NCI-H510A (cell line): ENCODE results near the gene HDAC7.

Experiments
- DNase-seq: peaks from one replicate; lab custom pipeline; 2025; lab: John Stamatoyannopoulos, UW

HDAC7 gene

DNA sequence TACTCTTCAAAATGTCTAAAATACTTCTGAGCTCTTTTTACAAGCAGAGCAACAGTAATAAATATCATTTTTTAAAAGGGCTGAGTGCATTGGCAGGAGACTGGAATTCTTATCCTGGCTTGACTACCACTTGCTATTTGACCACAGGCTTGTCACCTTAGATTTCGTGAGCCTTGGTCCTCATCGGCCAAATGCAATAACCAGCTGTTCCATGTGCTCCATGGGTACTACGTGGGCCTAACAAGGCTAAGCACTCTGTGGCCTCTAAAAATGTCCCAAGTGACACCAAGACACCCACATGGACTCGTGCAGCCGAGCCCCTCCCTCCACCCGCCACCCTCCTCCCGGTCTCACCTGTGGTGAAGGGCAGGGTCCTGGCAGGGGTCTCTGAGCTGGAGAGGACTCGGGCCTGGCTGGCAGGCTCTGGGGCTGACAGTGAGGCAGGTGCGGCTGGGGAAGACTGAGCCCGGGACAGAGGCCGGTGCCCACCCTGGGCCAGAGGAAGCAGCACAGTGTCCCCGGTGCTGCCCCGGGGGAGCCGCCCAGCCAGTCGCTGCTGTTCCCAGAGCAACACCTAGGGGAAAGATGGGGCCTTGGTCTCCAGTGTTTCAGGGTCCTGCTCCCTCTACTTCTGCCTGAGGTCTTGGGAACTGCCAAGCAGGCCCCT, 26.6 kb downstream of the HDAC7 start:
- DNase-seq, result no peak

DNA sequence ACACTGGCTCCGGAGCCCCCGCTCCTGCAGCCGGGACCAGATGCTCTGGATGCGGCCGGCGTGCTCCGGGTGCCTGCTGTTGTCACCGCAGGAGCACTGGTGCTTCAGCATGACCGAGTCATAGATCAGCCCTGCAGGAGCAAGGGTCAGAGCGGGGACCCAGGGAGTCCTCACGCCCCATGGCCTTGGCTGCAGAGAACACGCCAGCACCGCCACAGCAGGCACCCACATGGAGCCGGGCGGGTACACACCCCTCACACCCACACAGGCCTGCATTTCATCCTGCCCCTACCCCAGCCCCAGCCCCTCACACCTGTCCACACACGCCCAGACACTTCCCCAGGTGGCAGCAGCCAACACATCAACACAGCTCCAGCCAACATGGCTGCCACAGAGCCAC, 27.8 kb downstream of the HDAC7 start:
- DNase-seq, result no peak

DNA sequence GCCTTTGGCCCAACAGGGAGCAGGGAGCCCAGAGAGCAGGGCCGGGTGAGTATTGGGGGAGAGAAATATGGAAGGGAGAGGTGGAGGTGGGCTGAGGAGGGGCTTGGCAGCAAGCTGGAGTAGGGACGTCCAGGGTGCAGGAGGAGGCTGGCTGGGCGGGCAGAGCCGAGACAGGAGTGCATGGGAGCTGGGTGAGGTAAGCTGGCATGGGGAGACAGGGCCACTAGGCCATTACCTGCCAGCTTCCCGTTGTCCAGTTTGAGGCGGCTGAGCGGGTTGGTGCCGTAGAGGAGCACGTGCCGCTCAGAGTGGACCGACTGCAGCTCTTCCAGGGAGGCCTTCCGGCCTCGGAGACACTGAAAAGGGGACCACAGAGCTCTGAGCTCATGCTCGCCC, 28.4 kb downstream of the HDAC7 start:
- no peak for DNase-seq

DNA sequence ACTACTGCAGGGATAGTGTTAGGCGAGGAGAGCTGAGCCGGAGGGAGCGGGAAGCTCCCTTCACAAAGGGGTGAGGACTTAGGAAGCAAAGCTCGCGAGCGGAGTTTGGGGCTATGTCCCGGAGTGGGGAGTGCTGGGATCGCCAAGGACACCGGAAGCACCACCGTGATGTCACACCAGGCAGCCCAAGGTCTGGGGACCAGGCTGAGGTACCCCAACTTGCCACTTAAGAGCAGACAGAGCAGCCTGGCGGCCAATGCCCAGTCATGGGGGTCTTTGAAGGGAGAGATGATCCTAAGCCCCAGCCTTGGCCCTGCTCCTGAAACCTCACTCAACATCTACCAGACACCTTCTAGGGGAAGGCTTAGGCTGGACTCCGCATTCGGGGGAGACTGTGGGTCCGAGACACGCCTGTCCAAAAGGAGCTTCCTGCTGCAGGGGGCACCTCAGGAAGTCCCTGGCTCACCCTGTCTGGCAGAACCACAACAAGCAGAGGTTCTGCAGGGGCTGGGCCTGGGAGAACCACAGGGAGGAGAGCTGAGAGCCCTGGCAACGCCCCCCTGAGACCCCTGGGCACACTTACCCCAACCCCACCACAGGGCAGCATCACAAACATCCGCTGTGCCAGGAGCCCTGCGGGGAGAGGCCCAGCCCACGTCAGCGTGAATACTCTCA, 28.9 kb downstream of the HDAC7 start:
- DNase-seq, result no peak

DNA sequence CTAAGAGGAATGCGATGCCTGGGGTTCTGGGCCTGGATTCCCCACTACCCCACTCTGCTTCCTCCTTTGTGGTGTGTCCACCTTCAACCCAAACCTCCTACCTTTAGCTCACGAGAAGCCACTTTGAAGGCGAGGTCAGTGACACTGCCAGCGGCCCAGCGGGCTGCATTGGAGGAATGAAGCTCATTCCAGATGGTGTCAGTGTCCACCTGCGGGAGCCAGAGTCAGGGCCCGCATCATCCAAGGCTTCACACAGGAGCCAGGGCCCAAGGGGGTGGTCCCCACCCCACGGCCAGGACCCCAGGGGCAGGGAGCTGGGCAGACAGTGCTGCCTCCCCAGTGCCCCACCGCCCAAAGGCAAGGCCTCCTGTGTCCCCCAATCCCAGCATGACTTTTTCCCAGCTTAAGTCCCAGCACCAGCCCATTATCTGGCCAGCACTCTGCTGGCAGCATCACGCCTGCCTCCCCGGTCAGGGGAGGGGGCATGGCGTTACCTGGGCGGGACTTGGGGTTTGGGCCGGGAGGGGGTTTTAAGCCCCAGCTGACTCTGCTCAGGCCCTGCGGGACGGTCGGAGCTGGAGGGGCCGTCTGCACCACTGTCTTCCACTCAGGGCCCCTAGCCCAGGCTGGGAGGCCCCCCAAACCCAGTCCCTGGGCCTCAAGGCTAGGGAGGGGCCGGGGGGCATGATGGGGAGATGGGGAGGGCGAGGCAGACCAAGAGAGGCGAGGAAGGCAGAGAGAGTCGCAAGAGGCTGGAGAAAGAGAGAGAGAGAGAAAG, 29.8 kb downstream of the HDAC7 start:
- no peak for DNase-seq

DNA sequence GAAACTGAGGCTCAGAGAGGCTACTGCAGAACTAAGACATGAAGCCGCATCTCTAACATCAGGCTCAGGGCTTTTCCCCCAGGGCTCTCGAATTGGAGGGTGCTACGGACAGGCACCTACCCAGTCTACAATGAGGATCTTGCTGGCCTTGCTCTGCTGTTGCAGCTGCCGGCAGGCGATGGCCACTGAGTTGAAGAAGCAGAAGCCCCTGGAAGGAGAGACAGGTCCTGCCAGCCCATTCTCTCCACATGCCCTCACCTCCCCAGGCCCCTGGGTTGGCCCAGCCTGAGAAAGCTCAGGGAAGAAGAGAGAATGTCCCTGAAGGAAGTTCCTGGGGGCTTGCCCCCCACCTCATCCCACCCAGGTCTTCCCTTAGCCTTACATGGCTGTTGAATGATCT, 30.6 kb downstream of the HDAC7 start:
- DNase-seq, result no peak

DNA sequence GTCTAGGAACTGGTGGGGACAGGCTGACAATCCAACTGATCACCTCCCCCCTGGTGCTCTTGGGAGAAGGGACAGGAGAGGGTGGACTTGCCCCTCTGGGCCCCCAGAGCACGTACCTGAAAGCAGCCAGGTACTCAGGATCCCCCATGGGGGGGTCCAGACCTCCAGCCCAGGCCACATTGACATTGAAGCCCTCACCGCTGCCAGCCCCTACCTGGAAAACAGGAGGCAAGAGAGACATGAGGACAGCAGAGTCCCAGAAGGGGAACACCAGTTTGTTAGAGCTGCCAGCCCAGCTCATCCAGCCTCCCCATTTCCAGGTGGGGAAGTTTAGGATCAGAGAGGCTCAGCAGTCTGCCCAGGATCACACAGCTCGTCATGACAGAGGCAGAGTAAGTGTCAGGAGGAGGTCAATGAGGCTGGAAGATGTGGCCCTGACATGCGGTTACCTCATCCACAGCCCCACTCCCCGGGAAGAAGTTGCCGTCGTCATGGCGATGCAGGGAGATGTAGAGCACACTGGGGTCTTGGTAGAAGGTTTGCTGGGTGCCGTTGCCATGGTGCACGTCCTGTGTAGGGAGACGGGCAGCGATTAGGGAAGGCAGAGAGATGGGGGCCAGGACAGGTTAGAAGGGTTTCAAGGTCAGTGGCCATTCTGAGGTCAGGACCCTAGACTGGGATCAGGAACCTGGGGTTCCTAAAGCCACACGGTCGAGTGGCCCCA, 31.9 kb downstream of the HDAC7 start:
- DNase-seq, result no peak

DNA sequence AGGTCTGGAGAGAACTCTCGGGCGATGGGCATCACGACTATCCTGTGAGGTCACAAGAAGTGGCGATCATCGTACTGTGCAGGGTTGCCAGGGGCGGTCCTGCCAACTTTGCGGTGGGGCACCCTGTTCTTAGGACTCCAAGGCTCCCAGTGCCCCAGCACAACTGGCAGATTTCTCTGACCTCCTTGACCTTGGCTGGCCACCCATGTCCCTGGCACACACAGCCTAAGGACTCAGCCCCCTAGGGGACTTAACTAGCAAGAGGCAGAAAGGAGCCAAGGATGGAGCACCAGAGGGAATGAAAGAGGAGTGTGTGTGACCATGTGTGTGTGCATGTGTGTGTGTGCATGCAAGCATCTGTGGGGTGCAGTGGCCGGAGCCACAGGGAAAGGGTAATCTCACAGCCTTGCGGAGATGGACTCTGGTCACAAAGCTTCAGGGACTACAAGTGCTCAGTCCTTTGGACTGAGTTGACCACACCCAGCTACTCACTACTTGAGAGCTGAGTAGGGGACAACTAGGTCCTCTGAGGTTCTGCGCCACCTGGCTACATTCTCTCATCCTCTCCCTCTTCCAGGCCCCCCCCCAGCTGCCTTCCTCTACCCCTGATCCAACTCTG, 32.9 kb downstream of the HDAC7 start:
- DNase-seq, result no peak

DNA sequence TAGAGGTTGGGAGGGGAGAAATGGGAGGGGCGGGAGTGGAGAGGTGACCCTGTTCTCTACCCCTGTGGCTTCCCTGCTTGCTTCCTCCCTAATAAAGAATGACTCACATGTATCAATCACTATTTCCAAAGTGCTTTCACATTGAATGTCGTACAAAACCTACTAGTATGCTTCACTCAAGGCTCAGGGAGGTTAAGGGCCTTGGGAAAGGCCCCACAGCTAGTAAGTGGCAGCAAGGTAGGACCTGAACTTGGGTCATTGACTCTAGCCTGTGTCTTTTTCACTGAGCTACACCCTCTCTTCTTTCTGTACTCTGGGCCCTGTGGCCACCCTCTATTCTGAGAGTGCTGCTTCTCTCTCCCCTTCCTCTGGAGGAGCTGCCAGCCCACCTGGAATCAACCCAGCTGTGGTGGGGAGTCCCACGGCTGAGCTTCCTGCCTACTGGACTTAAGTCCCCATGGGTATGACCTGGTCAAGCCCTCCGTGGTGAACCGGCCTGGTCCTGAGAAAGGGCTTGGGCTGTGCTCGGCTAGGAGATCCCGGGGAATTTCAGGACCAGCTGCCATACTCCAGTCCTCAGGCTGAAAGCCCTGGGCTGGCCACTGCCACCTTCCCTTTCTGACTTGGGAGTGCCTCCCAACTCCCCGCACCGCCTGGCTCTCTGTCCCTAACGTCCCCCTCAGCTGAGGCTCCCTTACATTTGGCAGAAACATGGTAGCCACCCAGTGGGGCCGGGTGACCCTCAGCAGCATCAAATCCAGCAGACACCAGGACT, 33.6 kb downstream of the HDAC7 start:
- no peak for DNase-seq

DNA sequence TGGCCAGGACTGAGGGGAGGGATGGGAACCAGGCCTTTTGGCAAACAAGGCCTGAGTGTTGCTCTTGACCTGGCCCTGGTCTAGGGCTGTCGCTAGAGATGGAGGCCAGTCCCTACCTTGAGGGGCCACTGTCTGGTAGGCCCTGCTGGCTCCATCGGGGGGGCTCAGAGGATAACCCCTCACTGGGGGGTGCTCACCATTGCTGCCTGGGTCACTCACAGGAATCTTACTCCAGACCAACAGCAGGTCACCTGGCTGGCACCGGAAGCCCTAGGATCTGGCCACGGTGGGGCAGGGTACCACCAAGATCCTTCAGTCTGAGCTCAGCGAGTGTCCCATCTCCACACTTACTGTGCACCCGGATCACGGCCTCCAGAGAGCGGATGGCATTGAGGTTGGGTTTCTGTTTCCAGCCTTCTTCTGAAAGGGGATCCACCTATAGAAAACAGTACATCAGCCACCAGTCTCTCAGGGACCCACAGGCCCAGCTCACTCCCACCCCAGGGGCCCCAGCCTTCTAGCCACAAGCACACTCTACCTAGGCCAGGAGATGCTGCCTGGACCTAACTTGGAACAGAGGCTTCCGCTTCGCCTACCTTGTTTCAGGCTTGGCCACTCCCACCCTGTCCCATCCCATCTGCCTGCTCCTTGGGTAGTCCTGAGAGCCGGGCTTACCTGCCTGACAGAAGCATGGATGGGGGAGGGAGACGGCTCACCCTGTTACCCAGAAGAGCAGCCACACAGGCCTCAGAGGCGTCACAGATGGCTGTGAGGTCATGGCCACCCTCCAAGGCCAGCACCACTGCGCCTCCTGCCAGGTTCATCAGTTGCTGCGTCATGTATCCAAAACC, 34.4 kb downstream of the HDAC7 start:
- DNase-seq, result no peak

DNA sequence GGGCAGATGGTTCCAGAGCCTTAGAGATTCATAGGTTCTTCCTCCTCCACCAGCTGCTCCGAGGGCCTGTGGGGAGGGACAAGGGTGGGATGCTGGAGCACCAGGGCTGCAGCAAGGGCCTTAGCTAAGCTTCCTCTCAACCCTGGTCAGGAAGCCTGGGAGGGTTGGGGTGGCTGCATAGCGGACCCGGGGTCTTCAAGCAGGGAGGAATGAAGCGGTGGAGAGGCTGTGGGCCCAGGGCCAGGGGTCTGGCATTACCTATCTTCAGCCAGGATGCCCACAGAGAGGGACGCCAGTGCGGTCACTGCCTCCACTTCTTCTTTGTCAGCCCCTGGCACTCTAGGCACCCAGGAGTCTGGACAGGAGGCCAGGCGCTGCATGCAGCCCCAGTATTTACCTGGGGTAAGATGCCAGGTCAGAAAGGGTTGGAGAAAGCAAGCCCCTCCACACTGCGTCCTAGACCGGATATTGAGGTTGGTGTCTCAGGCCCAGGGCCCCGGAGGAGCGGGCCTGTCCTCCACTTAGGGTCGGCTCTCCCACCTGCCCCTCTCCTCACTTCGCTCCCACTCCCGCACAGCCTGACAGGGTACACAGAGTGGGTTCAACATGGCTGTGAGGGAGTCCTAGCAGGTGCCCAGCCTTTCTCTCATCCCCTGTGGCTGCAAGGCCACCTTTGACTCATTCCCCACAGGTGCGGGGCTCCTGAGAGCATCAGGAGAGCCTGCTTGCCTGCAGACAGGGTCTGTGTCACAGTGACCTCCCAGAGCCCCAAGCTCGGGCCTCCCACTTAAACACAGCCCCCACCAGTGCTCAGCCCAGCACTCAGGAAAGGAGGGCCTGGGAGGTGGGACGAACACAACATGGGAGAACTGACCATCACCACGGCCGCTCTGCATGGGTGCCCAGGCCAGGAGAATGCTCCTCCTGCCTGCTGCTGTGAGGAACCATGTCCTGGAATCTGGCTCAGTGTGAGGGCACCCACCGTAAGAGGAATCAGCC, 35.6 kb downstream of the HDAC7 start:
- DNase-seq, result no peak

DNA sequence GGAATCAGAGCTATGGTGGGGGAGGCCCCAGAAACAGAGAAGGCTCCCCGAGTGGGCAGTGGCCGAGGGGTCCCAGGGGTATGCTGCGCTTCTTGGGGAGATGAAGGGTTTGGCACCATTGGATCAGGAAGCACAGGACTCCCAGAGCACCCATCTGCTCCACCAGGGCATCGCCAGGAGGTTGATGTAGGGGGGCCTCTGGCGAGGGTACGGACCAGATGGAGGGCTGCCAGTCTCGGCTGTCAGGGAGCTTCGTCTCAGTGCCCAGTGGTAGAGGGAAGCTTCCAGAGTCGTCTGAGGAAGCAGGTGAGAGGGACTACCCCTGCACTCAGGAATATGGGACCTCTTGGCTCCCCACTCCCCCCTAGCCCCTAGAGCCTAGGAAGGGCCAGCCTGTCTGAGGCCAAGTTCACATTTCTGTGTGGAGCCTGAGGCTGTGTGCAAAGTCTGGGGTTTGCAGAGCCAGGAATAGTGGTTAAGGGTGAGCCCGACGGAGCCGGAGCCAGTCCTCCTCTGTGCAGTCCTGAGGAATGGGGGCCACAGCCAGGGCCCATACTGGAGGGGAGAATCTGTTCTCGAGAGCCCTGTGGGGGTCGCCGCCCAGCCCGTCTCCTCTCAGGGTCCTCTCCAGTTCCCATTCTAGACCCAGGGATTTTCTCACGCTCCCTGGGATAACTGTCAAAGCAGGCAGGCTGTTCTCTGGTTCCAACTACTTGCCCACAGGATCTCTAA, 36.5 kb downstream of the HDAC7 start:
- no peak for DNase-seq

DNA sequence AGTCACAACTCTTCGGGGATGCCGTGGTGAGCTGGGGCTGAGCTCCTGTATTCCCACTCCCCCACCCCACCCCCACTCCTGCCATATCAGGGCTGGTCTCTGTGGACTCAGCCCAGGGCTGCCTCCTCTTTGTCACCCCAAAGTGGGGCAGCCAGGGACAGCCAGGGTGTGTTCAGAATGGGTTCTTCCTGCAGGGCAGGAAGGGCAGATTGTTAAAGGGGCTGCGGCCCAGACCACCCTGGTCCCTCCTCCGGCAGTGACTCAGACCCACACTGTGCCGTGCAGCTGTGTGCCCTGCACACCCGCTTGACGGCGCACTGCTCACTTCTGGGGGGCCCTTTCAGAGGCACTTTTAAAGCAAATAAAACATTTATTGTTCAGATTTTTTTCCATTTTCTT, 37.3 kb downstream of the HDAC7 start:
- no peak for DNase-seq

DNA sequence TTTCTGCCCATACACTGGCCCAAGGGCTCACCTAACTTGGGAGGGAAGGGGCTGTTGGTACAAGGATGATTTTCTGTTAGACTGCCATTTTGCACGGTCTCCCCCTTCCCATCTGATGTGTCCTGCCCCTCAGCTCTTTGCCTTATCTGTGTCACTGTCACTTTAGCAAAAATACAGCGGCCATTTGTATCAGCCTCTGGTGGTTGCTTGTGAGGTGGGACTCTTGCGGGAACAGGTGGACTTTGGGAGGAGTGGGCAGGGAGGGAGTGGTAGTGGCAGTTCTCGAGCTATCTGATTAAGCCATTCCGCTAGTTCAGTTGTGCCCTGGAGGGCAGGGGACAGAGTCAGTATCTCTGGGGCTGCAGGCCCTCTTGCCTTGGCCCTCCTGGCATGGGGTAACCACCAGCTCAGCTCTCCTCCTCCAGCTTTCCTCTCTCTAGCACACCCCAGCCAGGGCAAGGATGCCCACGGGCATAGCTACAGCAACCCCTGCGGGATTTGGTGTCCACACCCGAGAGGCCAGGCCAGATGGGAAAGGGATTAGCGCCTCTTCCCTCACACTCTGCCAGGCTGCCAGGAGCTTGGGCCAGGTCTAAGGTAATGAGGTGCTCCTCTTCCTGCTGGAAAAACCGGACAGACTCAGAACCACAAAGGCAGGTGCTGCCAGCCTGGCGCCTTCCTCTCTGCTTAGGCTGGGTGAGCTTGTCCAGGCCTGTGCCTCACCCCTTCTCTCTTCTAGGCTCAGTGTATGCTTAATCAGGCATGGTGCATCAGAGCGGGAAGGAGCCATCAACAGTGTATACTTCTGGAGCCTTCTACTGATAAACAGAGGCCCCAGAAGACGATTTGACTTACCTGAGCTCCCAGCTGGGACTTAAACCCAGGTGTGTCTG, 38.0 kb downstream of the HDAC7 start:
- DNase-seq, result peak; percentile 55

DNA sequence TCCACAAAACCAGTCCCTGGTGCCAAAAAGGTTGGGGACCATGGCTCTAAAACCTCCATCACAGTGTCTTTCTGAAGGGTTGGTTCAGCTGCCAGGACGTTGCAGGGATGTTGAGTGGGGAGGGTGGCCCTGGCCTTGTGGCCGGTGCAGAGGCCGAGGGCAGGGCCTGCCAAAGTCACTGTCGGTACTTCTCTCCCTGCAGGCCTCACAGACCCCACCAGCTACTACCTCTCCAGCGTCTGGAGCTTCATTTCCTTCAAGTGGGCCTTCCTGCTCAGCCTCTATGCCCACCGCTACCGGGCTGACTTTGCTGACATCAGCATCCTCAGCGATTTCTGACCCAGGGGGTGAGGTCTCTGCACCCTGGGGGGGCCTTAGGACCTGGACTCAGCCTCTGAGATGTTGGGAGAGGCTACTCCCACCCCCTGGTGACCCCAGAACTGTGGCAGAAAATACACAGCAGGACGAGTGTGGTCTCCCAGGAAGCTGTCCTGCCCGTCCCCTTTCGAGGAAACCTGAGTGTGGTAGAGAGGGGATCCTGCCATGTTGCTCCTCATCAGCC, 39.7 kb downstream of the HDAC7 start:
- no peak for DNase-seq

DNA sequence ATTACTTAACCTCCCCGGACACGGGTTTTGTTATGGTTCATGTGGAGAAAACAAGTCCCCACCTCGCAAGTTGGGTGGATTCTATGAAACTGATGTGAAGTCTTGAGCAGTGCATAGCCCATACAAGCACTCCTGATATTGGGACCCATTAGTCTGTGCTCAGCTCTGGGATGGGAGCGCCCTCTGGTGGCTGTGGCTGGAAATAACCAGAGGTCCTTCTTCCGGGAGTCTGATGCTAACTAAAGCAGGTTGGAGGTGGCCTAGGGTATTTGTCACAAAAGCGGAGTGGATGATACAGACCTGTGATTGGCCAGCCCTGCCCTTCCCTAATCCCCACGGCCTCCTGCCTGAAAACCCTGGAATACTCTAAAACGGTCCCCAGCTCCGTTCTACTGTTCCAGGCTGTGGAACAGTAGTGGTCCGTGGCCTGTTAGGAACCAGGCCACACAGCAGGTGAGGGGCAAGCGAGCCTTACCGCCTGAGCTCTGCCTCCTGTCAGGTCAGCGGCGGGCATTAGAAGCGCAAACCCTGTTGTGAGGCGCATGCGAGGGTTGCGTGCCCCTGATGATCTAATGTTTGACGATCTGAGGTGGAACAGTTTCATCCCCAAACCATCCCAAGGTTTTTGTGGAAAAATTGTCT, 40.3 kb downstream of the HDAC7 start:
- DNase-seq, result peak; percentile 32

DNA sequence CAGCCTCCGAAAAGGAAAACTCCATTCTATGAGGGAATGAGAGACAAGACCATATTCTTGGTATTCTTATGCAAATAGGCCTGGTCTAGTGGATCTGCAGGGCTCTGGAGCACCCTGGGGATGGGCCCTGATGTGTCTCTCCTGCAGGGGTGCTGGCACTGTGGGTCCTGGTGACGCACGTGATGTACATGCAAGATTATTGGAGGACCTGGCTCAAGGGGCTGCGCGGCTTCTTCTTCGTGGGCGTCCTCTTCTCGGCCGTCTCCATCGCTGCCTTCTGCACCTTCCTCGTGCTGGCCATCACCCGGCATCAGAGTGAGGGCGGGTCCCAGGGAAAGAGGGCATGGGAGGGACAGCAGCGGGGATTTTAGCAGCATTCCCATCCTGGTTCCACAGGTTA, 40.8 kb downstream of the HDAC7 start:
- no peak for DNase-seq
